GM12878 (cell line): ENCODE data around the gene ANAPC2. TPM values are rescaled to one million over a fixed set of nuclear protein-coding genes. Genes with fewer than 3 reads are reported as not detected.

Experiments
- ASH2L ChIP-seq: fragments of 300-600, 200-600 bp; sonication (generic); IDR thresholded peaks from 2 replicates; pipeline ENCODE4 v1.6.1; 2017; ENCODE audit warnings: low read depth, mild to moderate bottlenecking, borderline replicate concordance
- CBX5 ChIP-seq: sonication (generic); IDR thresholded peaks from 2 replicates; pipeline ENCODE4 v1.6.1; 2016; ENCODE audit warnings: low read depth, moderate library complexity, mild to moderate bottlenecking, inconsistent platforms
- CREM ChIP-seq: IDR thresholded peaks from 2 replicates; pipeline ENCODE4 v1.6.1; 2014; ENCODE audit warnings: antibody characterized with exemption, low read depth
- EGR1 ChIP-seq, 2 experiments: IDR thresholded peaks; 1 replicate in 1 of 2; 2 replicates in 1 of 2; pipeline ENCODE4 v1.6.1; 2011 to 2012; ENCODE audit warnings: low read depth in 2 of 2, low read length in 2 of 2, borderline replicate concordance in 1 of 2, mild to moderate bottlenecking in 1 of 2, moderate library complexity in 1 of 2
- EZH2 ChIP-seq: IDR thresholded peaks from 2 replicates; pipeline ENCODE4 v1.6.1; 2012; ENCODE audit warnings: low read depth, mild to moderate bottlenecking, control low read depth, inconsistent platforms, low read length, borderline replicate concordance; ENCODE audit not compliant: control insufficient read depth
- NRF1 ChIP-seq: conservative IDR thresholded peaks from 2 replicates; pipeline ENCODE4 v1.6.1; 2011; ENCODE audit warnings: mild to moderate bottlenecking, low read depth, low read length, improper control_type of control experiment
- RCOR1 ChIP-seq: conservative IDR thresholded peaks from 2 replicates; pipeline ENCODE4 v1.6.1; 2012; ENCODE audit warnings: low read depth, low read length, improper control_type of control experiment
- RUNX3 ChIP-seq: IDR thresholded peaks from 2 replicates; pipeline ENCODE4 v1.6.1; 2012; ENCODE audit warnings: low read length, inconsistent platforms
- SMAD1 ChIP-seq: fragments of 450-650 bp; IDR thresholded peaks from 2 replicates; pipeline ENCODE4 v1.6.1; 2018; ENCODE audit warnings: mild to moderate bottlenecking, low read depth; ENCODE audit not compliant: partially characterized antibody
- SPI1 ChIP-seq: IDR thresholded peaks from 2 replicates; pipeline ENCODE4 v1.6.1; 2011; ENCODE audit warnings: low read depth, mild to moderate bottlenecking, low read length, moderate library complexity, borderline replicate concordance; ENCODE audit not compliant: insufficient read depth
- SREBF1 ChIP-seq: IDR thresholded peaks from 2 replicates; pipeline ENCODE4 v1.6.1; 2012; ENCODE audit warnings: mild to moderate bottlenecking, low read length
- SREBF2 ChIP-seq: IDR thresholded peaks from 2 replicates; pipeline ENCODE4 v1.6.1; 2012; ENCODE audit warnings: mild to moderate bottlenecking, low read length
- SUZ12 ChIP-seq: fragments of 200-600 bp; sonication (generic); IDR thresholded peaks from one replicate; pipeline ENCODE4 v1.6.1; 2018; ENCODE audit warnings: antibody characterized with exemption, mild to moderate bottlenecking; ENCODE audit not compliant: unreplicated experiment
- TBL1XR1 ChIP-seq: IDR thresholded peaks from 2 replicates; pipeline ENCODE4 v1.6.1; 2012; ENCODE audit warnings: low read depth, low read length, improper control_type of control experiment
- polyA plus RNA-seq, 11 experiments: library from polyadenylated mRNA; depleted of rRNA in 4 of 11; unstranded in 6 of 11; stranded (reverse) in 5 of 11; fragments of >200 nt; fragmentation: Nextera tagmentation in 4 of 11; fragmentation: Illumina TruSeq in 1 of 11; extraction: Ambion mirVana in 4 of 11; extraction: Trizol in 1 of 11; gene quantifications; 1 replicate in 1 of 11; 2 replicates in 10 of 11; pipeline versions ENCODE4 v1.2.1 to v1.2.3, GENCODE V29; 2011 to 2016; ENCODE audit warnings: inconsistent platforms in 2 of 11, missing spikeins in 2 of 11, low read depth in 1 of 11
- total RNA-seq, 4 experiments: library from RNA; depleted of rRNA in 3 of 4; stranded (reverse); fragments of >200 nt in 3 of 4; fragmentation: Illumina TruSeq in 1 of 4; extraction: Trizol in 1 of 4; gene quantifications; 2 replicates each; pipeline versions ENCODE4 v1.2.1 to v1.2.3, GENCODE V29; 2013 to 2021
- TF ChIP-seq, protein P1 (sequence below): fragments of 450-650 bp; IDR thresholded peaks from 2 replicates; pipeline ENCODE4 v1.6.1; 2017; ENCODE audit warnings: mild to moderate bottlenecking, moderate library complexity
- TF ChIP-seq, protein P2 (sequence below): IDR thresholded peaks from 2 replicates; pipeline ENCODE4 v1.6.1; 2012; ENCODE audit warnings: low read depth, low read length, improper control_type of control experiment
- TF ChIP-seq, protein P3 (sequence below): IDR thresholded peaks from 2 replicates; pipeline ENCODE4 v1.6.1; 2012; ENCODE audit warnings: low read depth, low read length, improper control_type of control experiment
- TF ChIP-seq, protein P4 (sequence below): IDR thresholded peaks from 2 replicates; pipeline ENCODE4 v1.6.1; 2012; ENCODE audit warnings: low read depth, low read length, improper control_type of control experiment
- TF ChIP-seq, protein P5 (sequence below): fragments of 450-650 bp; IDR thresholded peaks from 2 replicates; pipeline ENCODE4 v1.6.1; 2018; ENCODE audit warnings: mild to moderate bottlenecking, low read depth, moderate library complexity; ENCODE audit not compliant: partially characterized antibody

The ANAPC2 gene
- total and polyA plus RNA-seq, 10 of the 15 experiments (the other 5 are each of a cell fraction or from before 2014, with no cell fraction given) = 0.03 to 65.2 (median 20.5) TPM

DNA sequence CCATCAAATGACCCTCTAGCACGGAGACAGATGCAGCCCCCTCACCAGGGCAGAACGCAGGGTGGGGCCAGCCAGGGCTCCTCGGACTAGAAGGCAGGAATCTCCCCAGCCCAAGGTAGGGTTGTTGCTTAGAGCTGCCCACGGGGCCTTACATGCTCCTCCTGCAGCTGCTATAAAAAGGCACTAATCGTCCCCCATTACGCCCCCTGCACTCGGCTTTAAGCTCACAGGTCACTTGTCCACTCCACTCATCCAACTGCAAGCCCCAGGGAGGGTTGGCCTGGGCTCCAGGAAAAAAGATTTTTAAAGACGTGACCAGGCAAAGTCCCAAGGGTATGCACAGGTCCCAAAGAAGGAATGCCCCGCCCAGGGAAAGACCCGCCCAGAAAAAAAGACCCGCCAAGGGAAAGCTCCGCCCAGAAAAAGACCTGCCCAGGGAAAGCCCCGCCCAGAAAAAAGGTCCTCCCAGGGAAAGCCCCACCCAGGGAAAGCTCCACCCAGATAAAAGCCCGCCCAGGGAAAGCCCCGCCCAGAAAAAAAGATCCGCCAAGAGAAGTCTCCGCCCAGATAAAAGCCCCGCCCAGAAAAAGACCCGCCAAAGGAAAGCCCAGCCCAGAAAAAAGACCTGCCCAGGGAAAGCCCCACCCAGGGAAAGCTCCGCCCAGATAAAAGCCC lies 38.3 kb downstream of the ANAPC2 start (continued):
- TF ChIP-seq, protein P1, sequence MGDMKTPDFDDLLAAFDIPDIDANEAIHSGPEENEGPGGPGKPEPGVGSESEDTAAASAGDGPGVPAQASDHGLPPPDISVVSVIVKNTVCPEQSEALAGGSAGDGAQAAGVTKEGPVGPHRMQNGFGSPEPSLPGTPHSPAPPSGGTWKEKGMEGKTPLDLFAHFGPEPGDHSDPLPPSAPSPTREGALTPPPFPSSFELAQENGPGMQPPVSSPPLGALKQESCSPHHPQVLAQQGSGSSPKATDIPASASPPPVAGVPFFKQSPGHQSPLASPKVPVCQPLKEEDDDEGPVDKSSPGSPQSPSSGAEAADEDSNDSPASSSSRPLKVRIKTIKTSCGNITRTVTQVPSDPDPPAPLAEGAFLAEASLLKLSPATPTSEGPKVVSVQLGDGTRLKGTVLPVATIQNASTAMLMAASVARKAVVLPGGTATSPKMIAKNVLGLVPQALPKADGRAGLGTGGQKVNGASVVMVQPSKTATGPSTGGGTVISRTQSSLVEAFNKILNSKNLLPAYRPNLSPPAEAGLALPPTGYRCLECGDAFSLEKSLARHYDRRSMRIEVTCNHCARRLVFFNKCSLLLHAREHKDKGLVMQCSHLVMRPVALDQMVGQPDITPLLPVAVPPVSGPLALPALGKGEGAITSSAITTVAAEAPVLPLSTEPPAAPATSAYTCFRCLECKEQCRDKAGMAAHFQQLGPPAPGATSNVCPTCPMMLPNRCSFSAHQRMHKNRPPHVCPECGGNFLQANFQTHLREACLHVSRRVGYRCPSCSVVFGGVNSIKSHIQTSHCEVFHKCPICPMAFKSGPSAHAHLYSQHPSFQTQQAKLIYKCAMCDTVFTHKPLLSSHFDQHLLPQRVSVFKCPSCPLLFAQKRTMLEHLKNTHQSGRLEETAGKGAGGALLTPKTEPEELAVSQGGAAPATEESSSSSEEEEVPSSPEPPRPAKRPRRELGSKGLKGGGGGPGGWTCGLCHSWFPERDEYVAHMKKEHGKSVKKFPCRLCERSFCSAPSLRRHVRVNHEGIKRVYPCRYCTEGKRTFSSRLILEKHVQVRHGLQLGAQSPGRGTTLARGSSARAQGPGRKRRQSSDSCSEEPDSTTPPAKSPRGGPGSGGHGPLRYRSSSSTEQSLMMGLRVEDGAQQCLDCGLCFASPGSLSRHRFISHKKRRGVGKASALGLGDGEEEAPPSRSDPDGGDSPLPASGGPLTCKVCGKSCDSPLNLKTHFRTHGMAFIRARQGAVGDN = no peak
- TF ChIP-seq SPI1 (no peak), EGR1 (IDR thresholded peaks at IDR 0.05; ENCODE audit: borderline replicate concordance in 1 of 2, low read depth in 2 of 2, low read length in 2 of 2) (0 out of 3 replicates have a peak, but pooled peaks of 1 of the 2 experiments have one; percentile 10), NRF1 (no peak), ASH2L (no peak), CREM (no peak), SREBF2 (no peak), SUZ12 (no peak), CBX5 (no peak), SMAD1 (no peak), EZH2 (no peak), TBL1XR1 (no peak), RUNX3 (no peak), RCOR1 (no peak), SREBF1 (no peak)
- TF ChIP-seq, protein P2, sequence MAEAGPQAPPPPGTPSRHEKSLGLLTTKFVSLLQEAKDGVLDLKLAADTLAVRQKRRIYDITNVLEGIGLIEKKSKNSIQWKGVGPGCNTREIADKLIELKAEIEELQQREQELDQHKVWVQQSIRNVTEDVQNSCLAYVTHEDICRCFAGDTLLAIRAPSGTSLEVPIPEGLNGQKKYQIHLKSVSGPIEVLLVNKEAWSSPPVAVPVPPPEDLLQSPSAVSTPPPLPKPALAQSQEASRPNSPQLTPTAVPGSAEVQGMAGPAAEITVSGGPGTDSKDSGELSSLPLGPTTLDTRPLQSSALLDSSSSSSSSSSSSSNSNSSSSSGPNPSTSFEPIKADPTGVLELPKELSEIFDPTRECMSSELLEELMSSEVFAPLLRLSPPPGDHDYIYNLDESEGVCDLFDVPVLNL = peak; percentile 12; the same call in 1 of the 2 replicates
- TF ChIP-seq, protein P3, sequence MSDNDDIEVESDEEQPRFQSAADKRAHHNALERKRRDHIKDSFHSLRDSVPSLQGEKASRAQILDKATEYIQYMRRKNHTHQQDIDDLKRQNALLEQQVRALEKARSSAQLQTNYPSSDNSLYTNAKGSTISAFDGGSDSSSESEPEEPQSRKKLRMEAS = no peak
- TF ChIP-seq, protein P4, sequence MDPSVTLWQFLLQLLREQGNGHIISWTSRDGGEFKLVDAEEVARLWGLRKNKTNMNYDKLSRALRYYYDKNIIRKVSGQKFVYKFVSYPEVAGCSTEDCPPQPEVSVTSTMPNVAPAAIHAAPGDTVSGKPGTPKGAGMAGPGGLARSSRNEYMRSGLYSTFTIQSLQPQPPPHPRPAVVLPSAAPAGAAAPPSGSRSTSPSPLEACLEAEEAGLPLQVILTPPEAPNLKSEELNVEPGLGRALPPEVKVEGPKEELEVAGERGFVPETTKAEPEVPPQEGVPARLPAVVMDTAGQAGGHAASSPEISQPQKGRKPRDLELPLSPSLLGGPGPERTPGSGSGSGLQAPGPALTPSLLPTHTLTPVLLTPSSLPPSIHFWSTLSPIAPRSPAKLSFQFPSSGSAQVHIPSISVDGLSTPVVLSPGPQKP = 0 out of 2 replicates have a peak, but pooled peaks have one; percentile 25
- TF ChIP-seq, protein P5, sequence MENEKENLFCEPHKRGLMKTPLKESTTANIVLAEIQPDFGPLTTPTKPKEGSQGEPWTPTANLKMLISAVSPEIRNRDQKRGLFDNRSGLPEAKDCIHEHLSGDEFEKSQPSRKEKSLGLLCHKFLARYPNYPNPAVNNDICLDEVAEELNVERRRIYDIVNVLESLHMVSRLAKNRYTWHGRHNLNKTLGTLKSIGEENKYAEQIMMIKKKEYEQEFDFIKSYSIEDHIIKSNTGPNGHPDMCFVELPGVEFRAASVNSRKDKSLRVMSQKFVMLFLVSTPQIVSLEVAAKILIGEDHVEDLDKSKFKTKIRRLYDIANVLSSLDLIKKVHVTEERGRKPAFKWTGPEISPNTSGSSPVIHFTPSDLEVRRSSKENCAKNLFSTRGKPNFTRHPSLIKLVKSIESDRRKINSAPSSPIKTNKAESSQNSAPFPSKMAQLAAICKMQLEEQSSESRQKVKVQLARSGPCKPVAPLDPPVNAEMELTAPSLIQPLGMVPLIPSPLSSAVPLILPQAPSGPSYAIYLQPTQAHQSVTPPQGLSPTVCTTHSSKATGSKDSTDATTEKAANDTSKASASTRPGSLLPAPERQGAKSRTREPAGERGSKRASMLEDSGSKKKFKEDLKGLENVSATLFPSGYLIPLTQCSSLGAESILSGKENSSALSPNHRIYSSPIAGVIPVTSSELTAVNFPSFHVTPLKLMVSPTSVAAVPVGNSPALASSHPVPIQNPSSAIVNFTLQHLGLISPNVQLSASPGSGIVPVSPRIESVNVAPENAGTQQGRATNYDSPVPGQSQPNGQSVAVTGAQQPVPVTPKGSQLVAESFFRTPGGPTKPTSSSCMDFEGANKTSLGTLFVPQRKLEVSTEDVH = peak; percentile 28
